ACC112 (cell line): ENCODE measurements around the gene TGM5.

Experiments used
- H2AFZ ChIP-seq: fragments of 200-600 bp; sonication (generic); one replicate; pipeline ENCODE4 v1.6.0; 2017; ENCODE audit warnings: antibody characterized with exemption, low read length; ENCODE audit not compliant: unreplicated experiment
- H3K27ac ChIP-seq: fragments of 200-600 bp; sonication (generic); 2 replicates; pipeline ENCODE4 v1.5.1; 2014; ENCODE audit warnings: low read depth, mild to moderate bottlenecking, antibody characterized with exemption, low read length, moderate library complexity
- H3K27me3 ChIP-seq: fragments of 200-600 bp; sonication (generic); 2 replicates; pipeline ENCODE4 v1.6.1; 2014; ENCODE audit warnings: mild to moderate bottlenecking, antibody characterized with exemption, low read length, moderate library complexity, mixed read lengths; ENCODE audit not compliant: insufficient read depth
- H3K36me3 ChIP-seq: fragments of 200-600 bp; sonication (generic); 2 replicates; pipeline ENCODE4 v1.6.1; 2016; ENCODE audit warnings: mild to moderate bottlenecking, antibody characterized with exemption, low read length, moderate library complexity, mixed read lengths; ENCODE audit not compliant: insufficient read depth
- H3K4me1 ChIP-seq: fragments of 200-600 bp; sonication (generic); one replicate; pipeline ENCODE4 v1.6.1; 2016; ENCODE audit warnings: low read length, mixed read lengths; ENCODE audit not compliant: insufficient read depth, unreplicated experiment, control insufficient read depth
- H3K4me3 ChIP-seq: fragments of 200-600 bp; sonication (generic); 2 replicates; pipeline ENCODE4 v1.5.1; 2014; ENCODE audit warnings: mild to moderate bottlenecking, low read depth, low read length
- H3K79me2 ChIP-seq: fragments of 200-600 bp; sonication (generic); one replicate; pipeline ENCODE4 v1.6.0; 2016; ENCODE audit warnings: low read length; ENCODE audit not compliant: control insufficient read depth, unreplicated experiment, insufficient read depth

Gene TGM5

GRCh38 chr15:43287254-43287653 is 20.5 kb upstream of the TGM5 start:
- H3K27me3 ChIP-seq = peaks cover 35% of the 10 kb centered on the region
- H3K36me3 ChIP-seq = no peaks in the 10 kb centered on the region
- no peaks in the 10 kb centered on the region for H3K79me2 ChIP-seq
- H3K4me1 ChIP-seq = no peaks in the 10 kb centered on the region
- H2AFZ ChIP-seq = no peak overlapping the region
- H3K4me3 ChIP-seq = no peak overlapping the region
- H3K27ac ChIP-seq = no peak overlapping the region

DNA sequence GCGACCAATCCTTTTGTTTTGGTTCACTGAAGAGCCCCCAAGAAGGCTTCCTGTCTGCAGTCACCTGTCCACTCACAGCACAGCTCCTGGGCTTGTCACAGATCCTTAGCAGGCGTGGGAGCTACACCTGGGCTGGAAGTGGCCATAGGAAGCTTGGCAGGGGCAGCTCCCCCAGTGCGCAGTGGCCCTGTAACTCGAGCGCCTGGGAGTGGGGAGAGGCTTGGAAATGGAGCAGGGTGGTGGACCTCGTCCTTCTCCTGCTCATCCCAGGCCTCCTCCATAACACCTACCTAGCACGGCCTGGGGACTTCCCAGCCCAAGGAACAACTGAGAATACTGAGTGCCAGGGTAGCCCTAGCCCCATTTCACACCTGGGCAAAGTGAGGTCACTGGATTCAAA is 19.3 kb upstream of the TGM5 start:
- no peak overlapping the region for H3K27ac ChIP-seq
- H3K4me1 ChIP-seq = no peaks in the 10 kb centered on the region
- H3K27me3 ChIP-seq = peaks cover 30% of the 10 kb centered on the region
- H2AFZ ChIP-seq = no peak overlapping the region
- no peaks in the 10 kb centered on the region for H3K79me2 ChIP-seq
- no peaks in the 10 kb centered on the region for H3K36me3 ChIP-seq
- no peak overlapping the region for H3K4me3 ChIP-seq

- Histone ChIP-seq H2AFZ (no peak overlapping the region), H3K27ac (no peak overlapping the region), H3K4me1 (no peaks in the 10 kb centered on the region), H3K4me3 (no peak overlapping the region), H3K36me3 (no peaks in the 10 kb centered on the region), H3K79me2 (no peaks in the 10 kb centered on the region), H3K27me3 (peaks cover 33% of the 10 kb centered on the region)
Observed at GRCh38 chr15:43285609-43286037, 18.9 kb upstream of the TGM5 start.

DNA sequence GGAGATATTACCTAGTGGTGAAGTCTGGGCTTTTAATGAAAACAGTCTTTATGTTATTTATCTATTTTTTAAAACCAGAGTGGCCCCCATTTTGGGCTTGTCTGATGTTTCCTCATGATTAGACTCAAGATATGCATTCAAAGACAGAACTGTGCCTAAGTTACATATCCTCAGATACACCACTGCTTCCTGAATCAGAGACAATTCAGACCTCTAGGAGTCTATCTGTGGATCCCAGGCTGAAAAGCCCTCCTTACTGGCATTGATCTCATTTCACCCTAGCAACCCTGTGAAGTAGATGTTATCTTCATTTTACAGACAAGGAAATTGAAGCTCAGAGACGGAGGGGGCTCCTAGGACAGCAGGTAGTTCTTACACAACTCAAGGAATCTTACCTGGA is 16.8 kb upstream of the TGM5 start:
- Histone ChIP-seq H3K79me2 (no peaks in the 10 kb centered on the region), H3K4me3 (no peak overlapping the region), H3K27me3 (peaks cover 48% of the 10 kb centered on the region), H2AFZ (no peak overlapping the region), H3K36me3 (no peaks in the 10 kb centered on the region), H3K27ac (no peak overlapping the region), H3K4me1 (no peaks in the 10 kb centered on the region)

DNA sequence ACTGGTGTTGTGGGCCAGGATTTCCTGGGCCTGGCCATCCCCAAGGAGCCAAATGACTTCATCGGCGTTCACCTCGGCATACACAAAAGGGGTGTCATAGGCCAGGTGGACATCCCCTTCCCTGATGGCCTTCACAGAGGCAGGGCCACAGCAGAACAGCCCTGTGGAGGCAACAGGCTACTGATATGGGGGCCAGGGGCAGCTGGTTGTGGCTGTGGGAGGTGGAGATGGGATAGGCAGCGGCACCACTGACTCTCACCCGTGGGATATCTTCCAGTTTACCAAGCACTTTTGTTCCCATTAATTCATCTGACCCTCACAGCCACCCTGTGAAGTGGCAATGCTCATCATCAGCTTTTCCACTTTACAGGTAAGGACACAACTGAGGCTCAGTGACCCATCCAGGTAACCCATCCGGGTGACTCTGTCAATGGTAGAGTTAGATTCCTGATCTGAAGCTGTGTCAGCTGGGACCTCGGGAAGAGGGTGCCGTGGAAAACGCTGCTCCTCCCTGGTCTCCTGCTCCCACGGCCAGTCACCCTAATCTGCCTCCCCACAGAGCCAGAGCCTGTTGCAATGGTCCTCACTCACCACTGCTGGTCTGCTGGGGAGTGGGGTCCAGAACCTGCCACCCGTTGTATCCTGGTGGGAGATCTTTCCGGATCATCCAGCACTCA is 15.3 kb upstream of the TGM5 start:
- H3K79me2 ChIP-seq = no peaks in the 10 kb centered on the region
- H3K36me3 ChIP-seq = no peaks in the 10 kb centered on the region
- H3K4me1 ChIP-seq = no peaks in the 10 kb centered on the region
- peaks cover 48% of the 10 kb centered on the region for H3K27me3 ChIP-seq
- no peak overlapping the region for H3K4me3 ChIP-seq
- no peak overlapping the region for H2AFZ ChIP-seq
- no peak overlapping the region for H3K27ac ChIP-seq

GRCh38 chr15:43280996-43281395 is 14.3 kb upstream of the TGM5 start:
- H3K36me3 ChIP-seq = no peaks in the 10 kb centered on the region
- H3K4me3 ChIP-seq = no peak overlapping the region
- peaks cover 48% of the 10 kb centered on the region for H3K27me3 ChIP-seq
- no peaks in the 10 kb centered on the region for H3K79me2 ChIP-seq
- no peaks in the 10 kb centered on the region for H3K4me1 ChIP-seq
- H2AFZ ChIP-seq = no peak overlapping the region
- H3K27ac ChIP-seq = no peak overlapping the region

DNA sequence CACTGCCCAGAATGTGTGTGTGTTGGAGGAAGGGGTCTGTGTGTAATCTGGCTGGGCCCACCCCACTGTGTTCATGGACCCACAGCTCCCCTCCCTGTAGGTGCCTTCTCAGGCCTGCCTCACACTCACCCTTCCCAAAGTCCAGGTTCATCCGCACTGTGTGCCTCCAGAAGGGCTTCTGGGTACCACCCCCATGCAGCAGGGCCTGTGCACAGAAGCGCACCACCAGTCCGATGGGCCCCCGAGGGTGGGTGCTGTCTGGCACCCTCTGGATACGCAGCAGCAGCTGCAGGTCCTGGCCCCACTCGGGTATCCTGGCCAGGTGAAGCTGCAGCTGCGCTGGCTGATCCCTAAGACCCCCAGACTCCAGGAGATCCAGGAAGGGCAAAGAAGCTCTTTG is 12.8 kb upstream of the TGM5 start:
- Histone ChIP-seq H3K27me3 (peaks cover 51% of the 10 kb centered on the region), H3K4me3 (no peak overlapping the region)

DNA sequence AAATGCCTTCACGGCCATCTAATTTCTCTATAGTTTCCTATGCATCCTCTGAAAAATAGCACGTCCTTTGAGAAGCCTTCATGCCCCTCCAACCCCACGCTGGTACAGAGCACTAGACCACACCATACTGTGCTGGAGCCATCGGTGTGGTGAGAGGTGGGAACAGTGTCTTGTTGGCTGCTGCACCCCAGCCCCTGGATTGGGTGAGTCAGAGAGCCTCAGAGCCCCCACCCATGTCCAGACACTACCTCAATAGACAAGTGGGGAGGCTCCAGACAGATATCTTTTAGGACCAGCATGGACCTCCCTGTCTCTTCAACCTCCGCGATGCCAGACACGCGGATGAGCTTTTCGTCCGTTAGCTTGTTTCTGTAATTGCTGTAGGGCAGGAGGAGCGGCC is 12.1 kb upstream of the TGM5 start:
- Histone ChIP-seq H3K79me2 (no peaks in the 10 kb centered on the region), H3K27ac (no peak overlapping the region)

More for the DNA sequence above, 12.8 kb upstream of the TGM5 start:
- no peaks in the 10 kb centered on the region for H3K4me1 ChIP-seq
- H3K36me3 ChIP-seq = no peaks in the 10 kb centered on the region
- no peak overlapping the region for H3K27ac ChIP-seq
- no peak overlapping the region for H2AFZ ChIP-seq
- H3K79me2 ChIP-seq = no peaks in the 10 kb centered on the region

DNA sequence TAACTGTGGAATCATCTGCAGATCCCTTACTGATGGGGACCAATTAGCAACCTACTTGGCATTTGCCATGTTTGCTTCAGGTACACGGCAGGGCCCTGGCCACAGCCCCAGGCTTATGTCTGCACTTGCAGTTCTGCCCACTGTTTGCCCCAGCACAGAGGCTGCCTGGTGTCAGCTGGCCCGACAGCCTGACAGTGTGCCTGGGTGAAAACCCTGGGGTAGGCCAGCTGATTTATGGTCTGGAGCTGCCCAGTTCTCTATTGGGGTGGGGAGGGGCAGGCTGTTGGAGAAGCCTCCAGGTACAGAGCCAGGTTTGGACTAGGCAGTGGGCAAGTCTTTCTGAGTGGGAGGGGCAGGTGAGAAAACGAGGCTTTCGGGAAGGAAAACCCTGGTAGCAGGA is 11.2 kb upstream of the TGM5 start:
- H3K27ac ChIP-seq = no peak overlapping the region
- H3K79me2 ChIP-seq = no peaks in the 10 kb centered on the region
- peaks cover 50% of the 10 kb centered on the region for H3K27me3 ChIP-seq
- no peak overlapping the region for H2AFZ ChIP-seq
- no peaks in the 10 kb centered on the region for H3K4me1 ChIP-seq
- no peak overlapping the region for H3K4me3 ChIP-seq
- H3K36me3 ChIP-seq = no peaks in the 10 kb centered on the region

More for the DNA sequence above, 12.1 kb upstream of the TGM5 start:
- Histone ChIP-seq H2AFZ (no peak overlapping the region), H3K4me1 (no peaks in the 10 kb centered on the region), H3K36me3 (no peaks in the 10 kb centered on the region), H3K27me3 (peaks cover 50% of the 10 kb centered on the region), H3K4me3 (no peak overlapping the region)

- Histone ChIP-seq H3K79me2 (no peaks in the 10 kb centered on the region), H3K27ac (no peak overlapping the region), H3K27me3 (peaks cover 50% of the 10 kb centered on the region), H3K36me3 (no peaks in the 10 kb centered on the region), H3K4me1 (no peaks in the 10 kb centered on the region), H3K4me3 (no peak overlapping the region), H2AFZ (no peak overlapping the region)
Observed at GRCh38 chr15:43277231-43277823, 10.6 kb upstream of the TGM5 start.

DNA sequence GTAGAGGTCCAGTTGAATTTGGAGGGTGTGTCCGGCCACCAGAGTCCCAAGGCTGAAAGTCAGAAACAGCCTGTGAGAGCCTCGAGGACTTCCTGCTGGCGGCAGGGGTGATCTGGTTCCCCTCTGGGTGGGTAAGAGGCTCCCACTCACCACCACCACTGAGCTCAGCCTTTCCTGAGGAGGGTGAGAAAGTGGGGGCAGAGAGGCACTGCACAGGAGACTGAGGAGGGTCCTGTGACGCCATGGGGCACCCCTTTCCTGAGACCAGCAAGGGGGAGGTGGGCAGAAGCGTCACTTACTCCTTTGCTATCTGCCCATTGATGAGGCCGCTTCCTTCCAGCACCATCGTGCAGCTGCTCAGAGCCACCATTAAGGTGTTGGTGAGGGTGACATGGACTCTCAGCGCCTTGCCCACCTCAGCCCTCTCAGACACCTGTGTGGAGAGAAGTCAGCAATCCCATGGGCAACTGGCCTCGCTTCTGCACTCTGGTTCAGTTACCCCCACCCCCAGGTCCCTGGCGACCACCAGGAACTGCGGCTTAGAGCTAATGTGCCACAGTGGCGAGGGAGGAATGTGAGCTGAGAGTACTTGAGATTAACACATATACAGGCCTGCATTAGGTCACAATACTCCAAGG is 10.0 kb upstream of the TGM5 start:
- Histone ChIP-seq H3K36me3 (no peaks in the 10 kb centered on the region), H3K27me3 (peaks cover 54% of the 10 kb centered on the region), H2AFZ (no peak overlapping the region), H3K27ac (no peak overlapping the region), H3K4me1 (no peaks in the 10 kb centered on the region), H3K79me2 (no peaks in the 10 kb centered on the region), H3K4me3 (no peak overlapping the region)
